ENCODE data around the gene PTPN21.

The PTPN21 gene

DNA sequence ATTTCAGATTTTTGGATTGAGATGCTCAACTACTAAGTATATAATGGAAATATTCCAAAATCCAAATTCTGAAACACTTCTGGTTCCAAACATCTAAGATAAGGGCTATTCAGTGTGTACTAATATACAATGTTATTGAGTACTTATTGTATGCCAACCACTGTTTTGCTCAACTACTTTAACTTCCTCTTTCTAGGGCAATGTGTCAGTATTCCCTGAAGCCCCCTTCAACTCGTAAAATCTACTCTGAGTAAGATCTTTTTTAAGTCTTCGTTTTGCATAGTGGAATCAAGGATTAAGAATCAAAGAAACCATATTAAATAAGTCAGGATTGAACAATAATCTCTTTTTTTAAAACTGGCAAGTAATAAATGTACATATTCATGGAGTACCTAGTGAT is 123.8 kb downstream of the PTPN21 start:
- H3K79me2 ChIP-seq (ENCODE audit: low read length): no peaks in the 10 kb centered on the region
- no peak for TF ChIP-seq EZH2 (optimal IDR thresholded peaks at IDR 0.05; ENCODE audit: low read depth, low read length)
- TF ChIP-seq, protein P1, sequence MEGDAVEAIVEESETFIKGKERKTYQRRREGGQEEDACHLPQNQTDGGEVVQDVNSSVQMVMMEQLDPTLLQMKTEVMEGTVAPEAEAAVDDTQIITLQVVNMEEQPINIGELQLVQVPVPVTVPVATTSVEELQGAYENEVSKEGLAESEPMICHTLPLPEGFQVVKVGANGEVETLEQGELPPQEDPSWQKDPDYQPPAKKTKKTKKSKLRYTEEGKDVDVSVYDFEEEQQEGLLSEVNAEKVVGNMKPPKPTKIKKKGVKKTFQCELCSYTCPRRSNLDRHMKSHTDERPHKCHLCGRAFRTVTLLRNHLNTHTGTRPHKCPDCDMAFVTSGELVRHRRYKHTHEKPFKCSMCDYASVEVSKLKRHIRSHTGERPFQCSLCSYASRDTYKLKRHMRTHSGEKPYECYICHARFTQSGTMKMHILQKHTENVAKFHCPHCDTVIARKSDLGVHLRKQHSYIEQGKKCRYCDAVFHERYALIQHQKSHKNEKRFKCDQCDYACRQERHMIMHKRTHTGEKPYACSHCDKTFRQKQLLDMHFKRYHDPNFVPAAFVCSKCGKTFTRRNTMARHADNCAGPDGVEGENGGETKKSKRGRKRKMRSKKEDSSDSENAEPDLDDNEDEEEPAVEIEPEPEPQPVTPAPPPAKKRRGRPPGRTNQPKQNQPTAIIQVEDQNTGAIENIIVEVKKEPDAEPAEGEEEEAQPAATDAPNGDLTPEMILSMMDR (IDR thresholded peaks at IDR 0.05; ENCODE audit: low read length): no peak
- TF ChIP-seq EZH2phosphoT487 (IDR thresholded peaks at IDR 0.05; ENCODE audit: low read length): no peak
- H3K27me3 ChIP-seq (replicated peaks; ENCODE audit: insufficient read depth, low read length): no peaks in the 10 kb centered on the region

GRCh38 chr14:88426271-88426670 is 128.5 kb downstream of the PTPN21 start:
- DNase-seq: no peak
- TF ChIP-seq EZH2phosphoT487 (IDR thresholded peaks at IDR 0.05; ENCODE audit: low read length) (no peak), EZH2 (optimal IDR thresholded peaks at IDR 0.05; ENCODE audit: low read depth, low read length) (no peak)
- TF ChIP-seq, protein P1 (IDR thresholded peaks at IDR 0.05; ENCODE audit: low read length): no peak
- H4K20me1 ChIP-seq (ENCODE audit: insufficient read depth, low read length): no peaks in the 10 kb centered on the region

More for the DNA sequence above, 123.8 kb downstream of the PTPN21 start:
- no peak for DNase-seq
- Histone ChIP-seq H3K4me2 (ENCODE audit: low read depth, low read length) (no peak overlapping the region), H3K9me2 (replicated peaks; ENCODE audit: insufficient read depth, low read length) (no peaks in the 10 kb centered on the region), H3F3A (ENCODE audit: insufficient read depth, low read length) (no peaks in the 10 kb centered on the region), H3K9me3 (replicated peaks; ENCODE audit: insufficient read depth, low read length) (no peaks in the 10 kb centered on the region), H3K27ac (ENCODE audit: low read length) (no peak overlapping the region), H3K4me1 (ENCODE audit: low read length) (no peaks in the 10 kb centered on the region), H4K20me1 (ENCODE audit: insufficient read depth, low read length) (no peaks in the 10 kb centered on the region), H3K4me3 (ENCODE audit: low read length) (no peak overlapping the region), H2AFZ (ENCODE audit: low read length) (no peak overlapping the region), H3K36me3 (replicated peaks; ENCODE audit: insufficient read depth, low read length) (no peaks in the 10 kb centered on the region), H3K9ac (ENCODE audit: low read length) (no peak overlapping the region)

GRCh38 chr14:88424573-88424972 is 130.2 kb downstream of the PTPN21 start:
- Histone ChIP-seq H3K4me2 (ENCODE audit: low read depth, low read length) (no peak overlapping the region), H4K20me1 (ENCODE audit: insufficient read depth, low read length) (no peaks in the 10 kb centered on the region)

More at GRCh38 chr14:88426271-88426670, 128.5 kb downstream of the PTPN21 start:
- no peaks in the 10 kb centered on the region for H3K36me3 ChIP-seq (replicated peaks; ENCODE audit: insufficient read depth, low read length)
- H3K4me3 ChIP-seq (ENCODE audit: low read length): no peak overlapping the region
- H3K27me3 ChIP-seq (replicated peaks; ENCODE audit: insufficient read depth, low read length): no peaks in the 10 kb centered on the region
- H3K27ac ChIP-seq (ENCODE audit: low read length): no peak overlapping the region
- H2AFZ ChIP-seq (ENCODE audit: low read length): no peak overlapping the region
- H3F3A ChIP-seq (ENCODE audit: insufficient read depth, low read length): no peaks in the 10 kb centered on the region
- H3K4me2 ChIP-seq (ENCODE audit: low read depth, low read length): no peak overlapping the region
- no peaks in the 10 kb centered on the region for H3K79me2 ChIP-seq (ENCODE audit: low read length)
- no peaks in the 10 kb centered on the region for H3K4me1 ChIP-seq (ENCODE audit: low read length)
- H3K9me3 ChIP-seq (replicated peaks; ENCODE audit: insufficient read depth, low read length): no peaks in the 10 kb centered on the region
- no peak overlapping the region for H3K9ac ChIP-seq (ENCODE audit: low read length)
- no peaks in the 10 kb centered on the region for H3K9me2 ChIP-seq (replicated peaks; ENCODE audit: insufficient read depth, low read length)

More at GRCh38 chr14:88424573-88424972, 130.2 kb downstream of the PTPN21 start:
- no peaks in the 10 kb centered on the region for H3F3A ChIP-seq (ENCODE audit: insufficient read depth, low read length)
- no peaks in the 10 kb centered on the region for H3K36me3 ChIP-seq (replicated peaks; ENCODE audit: insufficient read depth, low read length)
- TF ChIP-seq EZH2 (optimal IDR thresholded peaks at IDR 0.05; ENCODE audit: low read depth, low read length) (no peak), EZH2phosphoT487 (IDR thresholded peaks at IDR 0.05; ENCODE audit: low read length) (no peak)
- TF ChIP-seq, protein P1 (IDR thresholded peaks at IDR 0.05; ENCODE audit: low read length): no peak
- no peaks in the 10 kb centered on the region for H3K9me3 ChIP-seq (replicated peaks; ENCODE audit: insufficient read depth, low read length)
- H3K4me1 ChIP-seq (ENCODE audit: low read length): no peaks in the 10 kb centered on the region
- H3K9me2 ChIP-seq (replicated peaks; ENCODE audit: insufficient read depth, low read length): no peaks in the 10 kb centered on the region
- H2AFZ ChIP-seq (ENCODE audit: low read length): no peak overlapping the region
- H3K27me3 ChIP-seq (replicated peaks; ENCODE audit: insufficient read depth, low read length): no peaks in the 10 kb centered on the region
- H3K27ac ChIP-seq (ENCODE audit: low read length): no peak overlapping the region
- no peaks in the 10 kb centered on the region for H3K79me2 ChIP-seq (ENCODE audit: low read length)
- no peak overlapping the region for H3K9ac ChIP-seq (ENCODE audit: low read length)
- no peak for DNase-seq
- H3K4me3 ChIP-seq (ENCODE audit: low read length): no peak overlapping the region

Measured in MM.1S (cell line).